HG02852 (cell line): Measurements from ENCODE around the gene KBTBD2.
A peak's percentile ranks its signal among the peaks of the same experiment; 100 is the strongest.
"Not testable (repeated sequence)": the region's sequence is repeated elsewhere in the genome, so short reads cannot be mapped to it uniquely, and the experiment has no call there.

Experiments
- ATAC-seq: cut with Tn5 transposase; IDR thresholded peaks from one replicate; pipeline ENCODE4 v1.9.1; 2021; ENCODE audit warnings: mild to moderate bottlenecking, moderate library complexity; ENCODE audit not compliant: unreplicated experiment

KBTBD2 gene

DNA sequence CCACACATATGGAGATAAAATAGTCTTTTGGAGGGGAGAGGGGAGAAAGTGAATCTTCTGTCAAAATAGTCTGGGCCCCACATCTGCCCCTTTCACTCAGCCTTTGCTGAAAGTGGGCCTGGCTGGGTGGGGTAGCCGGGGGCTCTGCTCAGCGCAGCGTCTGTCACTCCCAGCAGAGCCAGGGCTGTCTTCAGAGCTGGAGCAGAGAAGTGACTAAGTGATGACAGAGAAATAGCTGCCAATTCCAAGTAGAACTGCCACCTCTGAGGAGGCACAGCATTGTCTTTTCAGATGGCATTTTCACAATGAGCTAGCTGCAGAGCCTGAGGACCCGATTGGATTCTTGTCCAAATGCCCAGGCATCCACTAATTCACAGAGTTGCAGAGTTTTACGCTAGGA is 34.5 kb downstream of the KBTBD2 start:
- not testable (repeated sequence) for ATAC-seq

DNA sequence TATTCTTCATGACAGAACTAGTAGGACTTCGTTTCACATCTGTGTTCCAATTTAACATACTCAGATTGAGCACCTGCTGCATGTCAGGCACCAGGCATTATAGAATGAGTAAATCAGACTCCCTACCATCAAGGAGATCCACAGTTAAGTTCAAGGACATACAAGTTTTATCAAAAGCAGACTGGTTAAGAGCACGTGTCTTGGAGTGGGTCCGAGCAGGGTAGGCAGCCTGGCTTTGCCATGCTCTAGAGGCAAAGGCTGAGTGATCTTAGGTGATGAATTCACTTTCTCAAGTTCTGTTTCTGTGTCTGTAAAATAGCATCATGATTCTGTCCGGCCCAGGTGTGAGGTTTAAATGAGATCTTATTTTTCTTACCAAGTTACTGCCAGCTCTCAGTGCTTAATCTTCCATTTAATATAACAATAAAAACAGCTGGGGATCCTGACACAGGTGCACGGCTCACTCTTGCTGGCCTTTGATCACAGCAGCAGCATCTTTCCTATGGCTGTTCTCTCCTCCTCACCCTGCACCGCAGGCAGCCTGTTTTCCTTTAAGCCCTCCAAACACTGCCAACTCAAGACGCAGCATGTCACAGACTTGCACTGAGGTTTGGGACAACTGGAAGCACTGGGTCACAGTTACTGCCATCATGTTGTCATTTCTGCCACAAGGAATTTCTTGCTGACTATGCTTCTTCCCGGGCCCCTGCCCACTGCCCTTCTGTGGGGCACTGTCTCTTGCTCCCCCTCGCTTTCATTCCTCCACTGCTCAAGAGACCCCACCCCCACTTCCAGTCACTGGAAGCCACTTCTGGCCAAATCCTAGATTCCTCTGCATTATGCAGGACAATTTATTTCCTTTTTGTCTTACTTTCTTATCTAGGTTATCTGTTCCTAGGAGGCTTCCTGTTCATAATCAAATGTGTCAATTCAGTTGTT is 35.5 kb downstream of the KBTBD2 start:
- not testable (repeated sequence) for ATAC-seq

DNA sequence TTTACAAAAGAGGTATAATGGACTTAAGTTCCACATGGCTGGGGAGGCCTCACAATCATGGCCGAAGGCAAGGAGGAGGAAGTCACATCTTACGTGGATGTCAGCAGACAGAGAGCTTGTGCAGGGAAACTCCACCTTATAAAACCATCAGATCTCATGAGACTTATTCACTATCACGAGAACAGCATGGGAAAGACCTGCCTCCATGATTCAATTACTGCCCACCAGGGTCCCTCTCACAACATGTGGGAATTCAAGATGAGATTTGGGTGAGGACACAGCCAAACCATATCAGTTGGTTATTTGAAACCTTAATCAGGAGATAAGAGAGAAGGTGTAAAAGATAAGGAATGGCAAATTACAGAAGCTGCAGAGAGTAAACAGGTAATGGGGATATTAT is 40.9 kb downstream of the KBTBD2 start:
- not testable (repeated sequence) for ATAC-seq

DNA sequence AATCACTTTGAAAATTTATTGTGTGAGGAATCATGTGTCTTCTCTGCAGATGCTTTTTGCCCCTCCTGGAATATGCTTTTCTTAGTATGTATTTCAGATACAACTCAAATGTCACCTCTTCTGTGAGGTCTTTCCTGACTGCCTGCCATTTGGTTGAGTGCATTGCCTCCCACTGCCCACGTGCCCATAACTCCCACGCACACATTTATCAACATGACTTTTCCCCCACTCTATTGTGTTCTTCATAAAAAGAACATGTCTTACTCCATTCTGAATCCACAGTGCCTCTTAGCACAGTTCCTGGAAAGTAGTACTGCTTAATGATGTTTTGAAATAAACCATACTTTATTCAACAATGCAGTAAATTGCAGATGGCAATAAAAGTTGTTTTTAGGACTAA is 42.9 kb downstream of the KBTBD2 start:
- ATAC-seq, result not testable (repeated sequence)

DNA sequence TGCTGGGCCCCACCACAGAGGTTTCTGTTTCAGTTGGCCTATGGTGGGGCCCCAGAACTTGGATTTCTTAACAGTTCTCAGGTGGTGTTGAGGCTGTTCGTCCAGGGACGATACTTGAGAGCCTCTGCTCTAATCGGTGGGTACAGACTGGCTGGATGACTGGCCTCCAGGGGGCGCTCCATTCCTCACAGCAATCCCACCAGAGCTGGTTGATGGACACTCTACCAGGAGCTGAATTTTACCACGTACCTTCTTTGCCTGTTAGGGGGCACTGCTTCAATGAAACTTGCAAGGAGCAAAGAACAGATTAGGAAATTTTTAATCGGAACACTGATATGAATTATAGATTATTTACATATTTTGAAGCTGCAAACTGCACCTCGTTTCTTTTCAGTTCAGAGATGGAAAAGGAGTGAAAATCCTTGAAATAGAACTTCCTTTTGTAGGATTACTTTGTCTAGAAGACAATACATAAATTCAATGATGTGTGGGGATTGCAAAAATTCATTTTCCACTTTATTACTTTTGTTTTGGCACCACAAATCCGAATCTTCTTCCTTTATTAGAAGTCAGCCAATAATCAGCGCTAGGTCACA is 44.8 kb downstream of the KBTBD2 start:
- peak; percentile 100 for ATAC-seq

DNA sequence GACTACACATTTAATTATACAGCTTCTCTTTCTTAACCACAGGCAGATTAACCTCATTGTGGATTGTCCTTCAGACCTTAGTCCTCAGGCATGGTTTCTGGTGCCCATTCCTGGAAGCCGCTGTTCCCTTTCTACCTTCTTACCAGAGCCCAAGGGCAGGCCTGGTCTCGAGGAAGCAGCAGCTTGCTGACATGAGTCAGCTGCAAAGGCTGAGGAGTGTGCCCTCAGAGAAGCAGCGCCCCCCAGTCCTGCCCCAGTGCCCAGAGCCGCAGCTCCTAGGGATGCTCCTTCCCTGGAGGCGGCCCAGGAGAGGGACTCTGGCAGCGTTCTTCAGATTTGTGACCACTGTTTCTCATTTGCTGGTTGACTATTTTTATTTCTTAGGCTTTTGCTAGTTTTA is 46.8 kb downstream of the KBTBD2 start:
- ATAC-seq, result not testable (repeated sequence)

DNA sequence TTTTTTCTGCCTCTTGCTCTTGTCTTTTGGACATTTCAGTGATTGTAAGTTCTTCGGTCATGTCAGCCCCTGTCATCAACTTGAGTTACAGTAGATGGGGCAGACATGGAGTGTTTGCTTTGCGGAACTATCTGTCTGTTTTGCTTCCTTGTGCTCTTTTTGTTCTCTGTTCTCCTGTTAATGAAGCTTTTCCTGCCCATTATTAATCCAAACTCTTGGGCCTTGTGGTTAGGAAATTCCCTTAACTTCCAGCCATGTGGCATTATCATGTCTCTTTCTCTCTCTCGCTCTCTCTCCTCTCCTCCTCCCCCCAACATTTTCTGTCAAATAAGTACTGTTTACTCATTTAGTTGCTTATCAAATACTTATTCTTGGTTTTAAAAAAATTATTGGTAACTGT is 47.8 kb downstream of the KBTBD2 start:
- not testable (repeated sequence) for ATAC-seq

DNA sequence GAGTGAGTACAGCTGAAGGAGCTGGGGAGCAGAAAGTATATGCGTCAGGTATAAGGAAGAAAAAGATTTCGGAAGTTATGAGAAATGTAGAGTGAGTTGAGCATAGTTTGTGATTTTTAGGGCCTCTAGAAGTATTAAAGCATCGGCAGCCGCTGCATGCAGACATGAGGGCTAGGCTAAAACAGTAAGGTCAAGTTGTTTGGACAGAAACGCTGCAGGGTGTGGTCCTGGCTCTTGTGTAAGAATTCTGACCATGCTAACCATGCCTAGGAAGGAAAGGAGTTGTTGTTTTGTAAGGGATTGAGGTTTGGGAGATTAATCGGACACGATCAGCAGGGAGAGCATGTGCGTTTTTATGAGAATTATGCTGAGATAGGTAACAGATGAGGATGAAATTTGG is 51.7 kb downstream of the KBTBD2 start:
- ATAC-seq, result not testable (repeated sequence)

DNA sequence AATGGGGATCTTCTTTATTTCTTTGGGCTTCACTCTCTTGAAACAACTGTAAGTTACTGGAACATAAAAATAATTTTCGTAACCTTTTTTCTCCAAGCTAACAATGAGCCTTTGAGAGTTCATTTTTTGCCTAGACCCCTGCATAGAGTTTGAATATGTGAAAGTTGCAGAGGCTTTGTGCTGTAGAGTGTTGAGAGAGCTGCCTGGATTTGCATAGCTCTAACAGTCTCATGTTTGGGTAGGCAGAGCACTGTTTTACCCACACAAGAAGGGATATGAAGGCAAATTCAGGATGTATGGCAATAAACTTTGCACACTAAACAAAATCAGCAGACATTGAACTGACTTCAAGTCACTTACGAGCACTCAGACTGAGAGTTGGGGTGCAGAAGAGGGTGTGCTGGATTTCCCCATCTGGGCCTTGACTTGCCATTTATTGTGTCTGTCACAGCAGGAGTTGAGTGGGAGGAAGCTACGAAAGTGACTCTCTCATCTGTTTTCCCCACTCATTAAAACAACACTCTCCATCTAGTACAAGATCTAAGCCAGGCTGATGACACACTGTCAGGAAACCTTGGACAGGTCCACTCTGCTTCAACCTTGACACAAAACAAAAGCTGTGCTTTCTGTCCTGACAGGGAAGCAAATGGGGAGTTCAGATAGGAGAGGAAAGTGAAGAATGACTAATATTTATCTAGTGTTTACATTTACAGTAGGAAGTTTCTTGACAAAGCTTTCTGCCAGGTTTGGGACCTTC is 62.4 kb downstream of the KBTBD2 start:
- ATAC-seq, result peak; percentile 96
